NCI-H2171 treated with DMSO at 0.1 percent for 48 hours (cell line): Measurements from ENCODE around the gene NKAIN4.

Source experiments
- DNase-seq: peaks from one replicate; lab custom pipeline; 2025; lab: John Stamatoyannopoulos, UW

The NKAIN4 gene

DNA sequence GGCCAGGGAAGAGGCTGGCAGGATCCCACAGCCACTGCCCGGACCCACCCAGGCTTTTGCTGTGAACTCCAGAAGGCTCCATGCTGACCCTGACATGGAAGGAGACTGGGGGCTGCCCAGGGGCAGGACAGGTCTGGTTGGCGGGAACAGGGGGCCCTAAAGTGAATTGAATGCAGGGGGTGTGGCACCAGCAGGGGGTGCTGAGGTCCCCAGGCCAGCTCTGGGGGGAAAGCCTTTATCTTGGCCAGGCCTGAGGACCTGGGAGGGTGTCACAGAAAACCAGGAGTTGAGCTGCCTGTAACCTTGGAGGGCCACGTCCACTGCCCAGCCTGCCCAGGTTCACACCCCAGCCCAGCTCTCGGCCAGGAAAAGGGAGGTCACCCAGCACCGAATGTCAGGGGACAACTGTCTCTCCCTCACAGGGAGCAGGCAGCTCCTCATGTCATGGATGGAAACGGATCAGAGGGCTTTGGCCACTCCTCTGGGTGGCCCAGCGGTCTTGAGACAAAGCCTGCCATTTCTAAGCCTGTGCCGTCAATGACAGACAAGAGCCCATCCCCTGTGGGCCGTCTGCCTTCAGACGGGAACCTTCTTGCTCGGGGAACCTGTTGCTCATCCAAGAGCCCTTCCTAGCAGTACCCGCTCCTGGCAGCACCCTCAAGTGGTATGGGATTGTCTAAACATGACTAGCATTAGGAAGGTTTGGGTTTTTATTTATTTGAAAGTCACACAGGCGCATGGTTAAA is 35.4 kb downstream of the NKAIN4 start:
- DNase-seq: no peak

DNA sequence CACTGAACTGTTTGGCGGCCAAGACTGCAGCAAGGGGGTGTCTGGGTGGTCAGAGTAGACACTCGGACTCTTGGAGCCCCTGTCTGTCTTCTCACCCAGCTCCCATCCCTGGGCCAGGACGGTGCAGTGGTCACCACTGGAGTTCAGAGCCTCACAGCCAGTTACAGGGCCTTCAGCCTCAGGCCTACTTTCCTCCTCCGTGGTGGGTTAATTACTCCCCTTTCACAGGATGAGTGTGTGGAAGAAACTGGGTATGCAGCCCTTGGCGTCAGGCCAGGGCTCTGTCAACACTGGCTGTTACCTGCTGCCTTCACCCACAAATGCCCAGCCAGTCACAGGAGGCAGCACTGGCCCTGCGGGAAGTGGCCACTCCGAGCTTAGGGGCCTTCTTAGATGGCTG is 36.6 kb downstream of the NKAIN4 start:
- DNase-seq: peak; percentile 22

DNA sequence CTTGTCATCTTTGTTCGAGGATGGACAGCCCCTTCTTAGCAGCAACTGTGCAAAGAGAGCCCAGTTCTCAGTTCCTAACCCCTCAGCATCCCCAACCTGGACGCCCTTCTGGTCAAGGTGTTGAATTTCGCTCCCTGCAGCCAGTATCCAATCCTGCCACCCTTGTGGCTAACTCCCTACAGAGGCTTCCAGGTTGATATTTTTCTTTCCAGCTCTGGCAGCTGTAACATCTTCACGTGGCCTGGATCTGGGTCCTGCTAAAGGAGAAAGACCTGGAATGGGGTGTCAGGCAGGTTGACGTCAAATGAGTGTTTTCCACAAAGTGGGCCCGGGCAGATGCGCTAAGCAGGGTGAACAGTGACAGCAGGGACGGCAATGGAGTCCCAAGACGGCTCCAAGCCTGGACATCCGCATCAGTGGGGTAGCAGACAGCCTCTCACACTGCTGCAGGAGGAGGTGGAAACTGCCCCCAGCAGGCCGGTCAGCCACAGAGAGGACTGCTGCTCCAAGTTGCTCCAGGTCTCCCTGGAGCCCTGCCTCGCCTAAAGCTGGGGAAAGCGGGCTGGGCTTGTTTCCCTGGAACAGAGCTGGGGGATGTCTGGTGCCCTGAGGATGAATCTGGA is 37.3 kb downstream of the NKAIN4 start:
- DNase-seq: no peak

- DNase-seq: peak; percentile 98
Observed at GRCh38 chr20:63216041-63216848, 38.0 kb downstream of the NKAIN4 start, which contains the start of gene YTHDF1. Gene YTHDF1 (minus strand): TSS chr20:63216131. CDS start chr20:63215892, 239 bp downstream.

DNA sequence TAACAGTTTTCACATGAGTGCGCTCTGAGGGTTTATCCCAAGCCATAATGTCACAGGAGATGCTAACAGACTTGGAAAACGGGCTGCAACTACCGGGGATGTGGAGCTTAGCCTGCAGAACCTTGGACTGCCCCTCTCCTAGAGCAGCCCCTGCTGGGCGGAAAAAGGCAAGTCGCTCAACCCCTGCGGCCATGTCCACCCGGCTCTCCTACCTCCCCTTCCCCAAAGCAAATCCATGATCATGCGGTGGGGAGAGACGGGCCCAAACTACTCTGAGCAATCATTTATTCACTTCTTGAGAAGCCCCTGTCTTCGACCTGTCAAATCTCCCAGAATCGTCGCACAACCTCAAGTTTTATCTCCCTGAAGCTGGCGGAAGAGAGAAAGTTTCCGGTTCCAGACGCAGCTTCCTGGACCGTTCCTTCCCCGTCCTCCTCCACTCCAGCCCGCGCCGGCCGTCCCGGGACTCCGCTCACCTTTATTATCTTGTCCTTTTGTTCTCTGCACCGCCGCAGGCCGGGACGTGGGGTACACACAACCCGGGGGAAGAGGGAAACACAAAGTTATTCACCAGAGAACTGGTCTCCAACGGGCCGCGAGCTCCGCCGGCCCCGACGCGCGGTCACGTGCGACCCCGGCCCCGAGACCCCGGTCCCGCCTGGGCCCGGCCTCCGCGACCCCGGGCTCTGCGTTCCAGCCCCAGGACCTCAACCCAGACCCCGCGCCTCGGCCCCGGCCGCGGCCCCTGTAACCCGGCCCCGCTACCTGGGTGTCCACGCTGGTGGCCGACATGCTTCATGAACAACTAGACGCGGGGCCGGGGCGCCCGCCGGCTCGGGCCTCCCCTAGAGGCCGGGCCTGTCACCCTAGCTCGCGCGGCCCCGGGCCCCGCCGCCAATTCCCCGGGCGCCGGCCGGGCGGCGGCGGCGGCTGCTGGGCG is 38.9 kb downstream of the NKAIN4 start:
- DNase-seq: peak; percentile 26

GRCh38 chr20:63214514-63214913 is 39.7 kb downstream of the NKAIN4 start:
- DNase-seq: no peak

DNA sequence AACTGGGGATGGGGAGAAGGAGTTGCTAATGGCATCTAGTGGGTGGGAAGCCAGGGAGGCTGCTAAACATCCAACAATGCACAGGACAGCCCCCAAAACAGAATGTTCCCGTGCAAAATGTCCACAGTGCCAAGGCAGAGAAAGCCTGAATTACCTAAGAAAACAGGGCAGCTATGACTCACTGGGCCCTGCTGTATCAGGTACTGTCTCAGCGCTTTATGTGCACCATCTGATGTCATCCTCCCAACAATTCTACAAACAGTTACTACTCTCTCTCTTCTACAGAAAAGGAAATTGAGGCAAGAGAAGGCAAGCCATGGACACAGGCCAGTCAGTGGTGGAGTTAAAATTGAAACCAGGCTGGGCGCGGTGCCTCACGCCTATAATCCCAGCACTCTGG is 41.5 kb downstream of the NKAIN4 start:
- no peak for DNase-seq

GRCh38 chr20:63212393-63212730 is 41.9 kb downstream of the NKAIN4 start:
- no peak for DNase-seq

DNA sequence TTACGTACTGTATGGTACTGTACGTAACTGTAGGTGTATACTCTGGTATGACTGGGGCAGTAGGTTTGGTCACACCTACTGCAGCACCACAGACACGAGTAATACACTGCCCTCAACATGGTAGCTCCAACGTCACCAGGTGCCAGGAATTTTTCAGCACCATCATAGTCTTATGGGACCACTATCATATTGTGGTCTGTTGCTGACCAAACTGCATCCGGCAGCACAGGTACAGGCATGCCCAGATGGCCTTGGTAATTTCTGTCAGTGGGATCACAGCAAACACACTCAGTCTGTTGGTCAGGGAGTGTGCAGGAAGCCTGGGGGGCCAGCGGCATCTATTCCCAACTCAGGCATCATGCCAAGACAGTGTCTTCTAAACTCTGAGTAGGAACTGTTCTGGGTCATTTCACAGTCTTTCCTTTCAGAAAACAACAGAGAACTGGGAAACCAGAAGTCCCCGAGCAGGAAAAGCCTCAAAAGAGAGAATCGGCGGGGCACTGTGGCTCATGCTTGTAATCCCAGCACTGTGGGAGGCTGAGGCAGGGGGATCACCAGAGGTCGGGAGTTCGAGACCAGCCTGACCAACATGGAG is 44.2 kb downstream of the NKAIN4 start:
- no peak for DNase-seq

GRCh38 chr20:63208346-63208909 is 45.8 kb downstream of the NKAIN4 start:
- no peak for DNase-seq

- no peak for DNase-seq
Observed at GRCh38 chr20:63206878-63207277, 47.4 kb downstream of the NKAIN4 start.

DNA sequence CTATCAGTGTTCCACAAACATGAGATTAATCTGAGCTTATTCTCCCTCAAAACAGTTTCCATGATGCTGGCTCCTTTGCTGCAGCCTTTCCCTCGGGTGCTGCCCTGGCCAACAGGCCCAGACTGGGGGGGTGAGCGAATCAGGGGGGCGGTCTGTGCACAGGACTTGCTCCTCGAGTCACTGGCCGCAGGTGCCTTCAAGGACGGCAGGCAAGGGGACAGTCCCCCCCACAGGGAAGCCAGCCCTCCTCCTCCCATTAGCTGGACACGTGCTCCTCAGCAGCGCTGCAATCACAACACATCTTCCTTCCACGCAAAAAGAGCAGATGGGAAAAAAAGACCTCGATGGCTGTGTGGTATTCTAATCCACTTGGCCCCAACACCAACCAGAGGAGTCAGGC is 48.4 kb downstream of the NKAIN4 start:
- no peak for DNase-seq

GRCh38 chr20:63204362-63204761 is 49.9 kb downstream of the NKAIN4 start:
- DNase-seq: no peak

- no peak for DNase-seq
Observed at GRCh38 chr20:63202811-63203526, 51.3 kb downstream of the NKAIN4 start.

DNA sequence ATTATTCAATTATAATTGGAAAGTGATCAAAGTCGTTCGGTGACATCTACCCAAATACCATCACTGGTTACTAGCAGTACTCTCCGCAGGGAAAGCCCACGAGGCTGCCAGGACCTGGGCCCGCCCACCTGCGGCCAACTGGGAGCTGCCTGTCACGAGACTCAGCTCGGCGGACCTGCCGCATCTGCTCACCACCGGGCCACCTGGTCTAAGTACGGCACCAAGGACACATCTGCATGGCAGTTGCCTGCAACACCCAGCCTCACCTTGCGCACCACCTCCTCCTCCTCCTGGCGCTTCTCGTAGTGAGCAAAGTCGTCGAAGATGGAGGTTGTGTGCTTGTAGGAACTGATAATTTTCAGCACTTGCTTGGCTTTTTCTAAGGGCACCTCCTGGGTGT is 52.2 kb downstream of the NKAIN4 start:
- no peak for DNase-seq

GRCh38 chr20:63198606-63199005 is 55.7 kb downstream of the NKAIN4 start:
- DNase-seq: no peak

GRCh38 chr20:63196768-63197470 is 57.3 kb downstream of the NKAIN4 start:
- no peak for DNase-seq

- DNase-seq: no peak
Observed at GRCh38 chr20:63194797-63195173, 59.5 kb downstream of the NKAIN4 start.

DNA sequence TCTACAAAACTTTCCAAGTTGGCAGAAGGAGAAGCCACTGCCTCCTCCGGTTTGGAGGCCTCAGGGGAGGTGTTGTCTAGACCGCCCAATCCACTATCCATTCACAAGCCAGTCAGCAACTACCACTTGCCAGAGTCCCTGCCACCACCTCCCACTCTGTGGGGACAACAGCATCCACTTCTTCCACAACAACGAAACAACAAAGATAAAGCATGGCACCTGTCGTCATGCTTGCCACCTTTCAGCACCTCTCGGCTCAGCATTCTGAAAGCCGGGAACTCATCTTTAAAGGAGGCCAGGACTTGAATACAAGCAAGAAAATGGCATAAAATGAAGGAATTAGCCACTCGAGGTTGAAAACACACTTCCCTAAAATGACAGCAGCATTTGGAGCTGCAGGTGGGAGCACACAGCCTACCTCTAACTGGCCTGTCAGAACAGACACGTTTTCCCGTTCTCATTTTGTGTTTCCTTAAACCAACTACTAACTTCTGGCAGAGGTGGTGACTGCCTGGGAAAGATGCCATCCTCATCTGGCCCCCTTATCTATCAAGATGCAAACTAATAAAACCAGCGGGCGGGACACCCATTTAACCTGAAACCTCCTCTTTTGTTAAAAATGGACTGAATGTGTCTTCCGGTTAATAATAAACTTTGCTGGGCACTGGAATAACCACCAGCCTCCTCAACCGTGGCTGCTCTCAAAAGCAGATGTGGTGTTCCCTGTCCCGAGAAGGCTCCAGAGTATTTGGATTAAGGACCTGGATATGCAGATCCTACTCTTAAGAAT is 60.1 kb downstream of the NKAIN4 start:
- DNase-seq: no peak
